ENCODE measurements around the gene PLA2R1.

DNA sequence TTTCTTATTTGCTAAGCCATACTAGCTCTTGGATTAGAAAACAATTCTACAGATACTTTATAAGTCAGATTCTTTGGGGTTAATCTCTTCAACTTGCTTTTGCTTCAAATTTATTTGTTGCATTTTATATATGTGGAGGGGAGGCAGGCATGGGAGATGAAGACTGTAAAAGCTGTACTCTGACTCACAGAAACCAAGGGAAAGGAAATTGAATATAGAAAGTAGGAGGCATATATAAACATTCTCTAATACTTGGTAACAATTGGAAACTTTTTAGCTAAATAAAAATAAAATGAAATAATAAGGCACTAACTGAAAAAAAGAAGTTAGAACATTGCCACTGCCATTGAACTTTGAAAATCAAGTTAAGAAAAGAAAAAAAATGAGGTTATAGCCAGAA, 21.3 kb downstream of the PLA2R1 start:
- TF ChIP-seq TCF3 (IDR thresholded peaks at IDR 0.05; ENCODE audit: borderline replicate concordance, insufficient read depth, low read depth, low read length) (no peak), MXI1 (IDR thresholded peaks at IDR 0.05; ENCODE audit: low read depth, low read length) (no peak)
